HL-60 (cell line): ENCODE results near the gene DOCK8.

Experiments
- GABPA ChIP-seq: IDR thresholded peaks from 2 replicates; pipeline ENCODE4 v1.6.1; 2012; ENCODE audit warnings: low read depth
- POLR2AphosphoS5 ChIP-seq: IDR thresholded peaks from 2 replicates; pipeline ENCODE4 v1.6.1; 2012; ENCODE audit warnings: low read depth
- TF ChIP-seq, protein P1 (sequence below): IDR thresholded peaks from one replicate; pipeline ENCODE4 v1.5.1; 2011; ENCODE audit warnings: low read length, control low read depth, inconsistent platforms; ENCODE audit not compliant: insufficient read depth

DNA sequence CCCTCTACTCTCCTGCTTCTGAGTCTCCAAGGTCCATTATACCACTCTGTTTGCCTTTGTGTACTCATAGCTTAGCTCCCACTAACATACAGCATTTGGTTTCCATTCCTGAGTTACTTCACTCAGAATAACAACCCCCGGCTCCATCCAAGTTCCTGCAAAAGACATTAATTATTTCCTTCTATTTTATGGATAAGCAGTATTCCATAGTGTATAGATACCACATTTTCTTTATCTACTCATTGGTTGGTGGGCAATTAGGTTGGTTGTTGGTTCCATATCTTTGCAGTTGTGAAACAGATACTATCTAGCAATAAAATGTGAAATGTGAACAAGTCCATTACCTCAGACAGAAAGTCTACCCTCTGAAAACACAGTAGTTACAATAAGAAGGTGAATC lies 110.3 kb downstream of the DOCK8 start:
- TF ChIP-seq, protein P1, sequence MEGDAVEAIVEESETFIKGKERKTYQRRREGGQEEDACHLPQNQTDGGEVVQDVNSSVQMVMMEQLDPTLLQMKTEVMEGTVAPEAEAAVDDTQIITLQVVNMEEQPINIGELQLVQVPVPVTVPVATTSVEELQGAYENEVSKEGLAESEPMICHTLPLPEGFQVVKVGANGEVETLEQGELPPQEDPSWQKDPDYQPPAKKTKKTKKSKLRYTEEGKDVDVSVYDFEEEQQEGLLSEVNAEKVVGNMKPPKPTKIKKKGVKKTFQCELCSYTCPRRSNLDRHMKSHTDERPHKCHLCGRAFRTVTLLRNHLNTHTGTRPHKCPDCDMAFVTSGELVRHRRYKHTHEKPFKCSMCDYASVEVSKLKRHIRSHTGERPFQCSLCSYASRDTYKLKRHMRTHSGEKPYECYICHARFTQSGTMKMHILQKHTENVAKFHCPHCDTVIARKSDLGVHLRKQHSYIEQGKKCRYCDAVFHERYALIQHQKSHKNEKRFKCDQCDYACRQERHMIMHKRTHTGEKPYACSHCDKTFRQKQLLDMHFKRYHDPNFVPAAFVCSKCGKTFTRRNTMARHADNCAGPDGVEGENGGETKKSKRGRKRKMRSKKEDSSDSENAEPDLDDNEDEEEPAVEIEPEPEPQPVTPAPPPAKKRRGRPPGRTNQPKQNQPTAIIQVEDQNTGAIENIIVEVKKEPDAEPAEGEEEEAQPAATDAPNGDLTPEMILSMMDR: no peak
- TF ChIP-seq GABPA (no peak), POLR2AphosphoS5 (no peak)
